DND-41 (cell line): ENCODE data around the gene NR6A1.

Experiments
- EZH2 ChIP-seq: IDR thresholded peaks from 3 replicates; pipeline ENCODE4 v1.6.1; 2012; ENCODE audit warnings: borderline replicate concordance, low read depth, mild to moderate bottlenecking, moderate library complexity, low read length, inconsistent platforms; ENCODE audit not compliant: severe bottlenecking
- TF ChIP-seq, protein P1 (sequence below): IDR thresholded peaks from 2 replicates; pipeline ENCODE4 v1.5.1; 2012; ENCODE audit warnings: borderline replicate concordance, low read length, moderate library complexity, mild to moderate bottlenecking; ENCODE audit not compliant: poor library complexity, severe bottlenecking; ENCODE audit errors: extremely low read depth

DNA sequence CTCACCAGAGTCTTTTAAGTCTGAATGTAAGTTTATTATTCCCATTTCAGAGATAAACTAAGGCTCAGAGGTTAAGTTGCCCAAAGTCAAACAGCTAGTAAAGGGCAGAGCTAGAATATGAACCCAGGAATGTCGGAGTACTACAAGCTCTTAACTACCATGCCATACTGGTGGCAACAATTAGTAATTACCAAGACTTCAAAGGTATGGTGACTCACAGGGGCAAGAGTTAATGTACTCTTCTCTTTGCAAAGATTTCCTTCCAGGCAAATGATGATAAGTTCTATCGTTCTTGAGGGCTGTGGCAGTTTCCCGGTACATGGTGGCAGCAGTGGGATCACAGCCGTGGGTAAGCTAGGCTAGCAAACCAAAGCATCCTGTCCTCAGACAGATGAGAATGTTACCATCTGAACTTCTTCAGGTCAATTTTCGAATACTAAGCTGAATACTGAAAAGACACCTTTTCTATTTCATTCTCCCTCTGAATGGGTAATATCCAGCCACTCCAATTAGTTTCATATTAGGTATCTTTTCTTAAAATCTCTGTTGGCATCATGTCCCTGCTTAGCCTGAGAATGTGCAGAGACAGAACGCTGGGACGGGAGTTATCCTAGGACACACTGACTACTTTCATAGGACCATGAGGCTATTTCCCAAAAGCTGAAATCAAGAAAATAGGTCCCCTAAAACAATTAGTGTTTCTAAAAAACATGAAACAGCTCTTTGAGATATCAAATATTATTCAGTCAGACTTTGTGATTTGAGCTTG is 147.0 kb downstream of the NR6A1 start:
- TF ChIP-seq, protein P1, sequence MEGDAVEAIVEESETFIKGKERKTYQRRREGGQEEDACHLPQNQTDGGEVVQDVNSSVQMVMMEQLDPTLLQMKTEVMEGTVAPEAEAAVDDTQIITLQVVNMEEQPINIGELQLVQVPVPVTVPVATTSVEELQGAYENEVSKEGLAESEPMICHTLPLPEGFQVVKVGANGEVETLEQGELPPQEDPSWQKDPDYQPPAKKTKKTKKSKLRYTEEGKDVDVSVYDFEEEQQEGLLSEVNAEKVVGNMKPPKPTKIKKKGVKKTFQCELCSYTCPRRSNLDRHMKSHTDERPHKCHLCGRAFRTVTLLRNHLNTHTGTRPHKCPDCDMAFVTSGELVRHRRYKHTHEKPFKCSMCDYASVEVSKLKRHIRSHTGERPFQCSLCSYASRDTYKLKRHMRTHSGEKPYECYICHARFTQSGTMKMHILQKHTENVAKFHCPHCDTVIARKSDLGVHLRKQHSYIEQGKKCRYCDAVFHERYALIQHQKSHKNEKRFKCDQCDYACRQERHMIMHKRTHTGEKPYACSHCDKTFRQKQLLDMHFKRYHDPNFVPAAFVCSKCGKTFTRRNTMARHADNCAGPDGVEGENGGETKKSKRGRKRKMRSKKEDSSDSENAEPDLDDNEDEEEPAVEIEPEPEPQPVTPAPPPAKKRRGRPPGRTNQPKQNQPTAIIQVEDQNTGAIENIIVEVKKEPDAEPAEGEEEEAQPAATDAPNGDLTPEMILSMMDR, result no peak
- TF ChIP-seq EZH2, result no peak
